Suprapubic skin (tissue), 4 donors: Measurements from ENCODE around the gene ATRX.

Experiments used
- CTCF ChIP-seq, 2 donors: fragments of 200-600 bp in 1 of 2; fragments of 450-650 bp in 1 of 2; sonication (generic) in 1 of 2; IDR thresholded peaks; one replicate each; pipeline ENCODE4 v1.5.1; 2016 to 2019; ENCODE audit warnings: antibody characterized with exemption in 2 of 2, mild to moderate bottlenecking in 1 of 2, moderate library complexity in 1 of 2
- EP300 ChIP-seq: sonication (generic); formaldehyde crosslinking; IDR thresholded peaks from one replicate; pipeline ENCODE4 v1.6.1; 2017; ENCODE audit warnings: antibody characterized with exemption
- POLR2A ChIP-seq, 2 donors: fragments of 450-650 bp; IDR thresholded peaks; one replicate each; pipeline ENCODE4 v1.6.1; 2017; ENCODE audit warnings: antibody characterized with exemption in 2 of 2, mild to moderate bottlenecking in 2 of 2, moderate library complexity in 2 of 2
- POLR2AphosphoS5 ChIP-seq, 3 donors: sonication (generic); formaldehyde crosslinking; IDR thresholded peaks; one replicate each; pipeline ENCODE4 v1.6.1; 2017; ENCODE audit warnings: antibody characterized with exemption in 3 of 3

DNA sequence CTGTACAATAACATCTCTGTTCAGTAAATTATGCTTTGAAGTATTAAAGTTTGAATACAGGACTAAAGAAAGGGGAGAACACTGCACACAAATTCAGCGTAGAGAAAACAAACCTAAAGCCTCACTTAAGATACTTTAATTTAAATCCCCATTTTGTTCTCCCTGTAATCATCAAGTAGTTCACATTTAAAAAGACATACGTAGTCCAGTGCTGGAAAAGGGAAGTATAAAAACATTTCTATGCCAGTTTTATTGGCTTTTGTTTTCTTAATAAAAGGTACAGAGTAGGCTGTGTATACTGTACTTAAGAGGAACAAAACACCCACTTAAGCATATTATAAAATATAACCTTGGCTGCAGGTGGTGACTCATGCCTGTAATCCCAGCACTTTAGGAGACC lies 237.3 kb downstream of the ATRX start:
- no peak for TF ChIP-seq CTCF (IDR thresholded peaks at IDR 0.05)
- no peak for TF ChIP-seq POLR2AphosphoS5 (IDR thresholded peaks at IDR 0.05)
- TF ChIP-seq POLR2A (IDR thresholded peaks at IDR 0.05), result no peak
- TF ChIP-seq EP300, result no peak
